Panc1 (cell line): ENCODE data around the gene WDR70.

ENCODE experiments used
- CTCF ChIP-seq: fragments of 450-650 bp; IDR thresholded peaks from 2 replicates; pipeline ENCODE4 v1.5.1; 2017; ENCODE audit warnings: mild to moderate bottlenecking
- TCF7L2 ChIP-seq: IDR thresholded peaks from 2 replicates; pipeline ENCODE4 v1.6.1; 2011; ENCODE audit warnings: mild to moderate bottlenecking, low read depth, low read length, inconsistent platforms

GRCh38 chr5:37667430-37667829, 288.3 kb downstream of the WDR70 start:
- TF ChIP-seq CTCF, result no peak
- TF ChIP-seq TCF7L2, result no peak
